HG03520 (cell line): ENCODE results near the gene NCOR1.
"Not testable (repeated sequence)": the region's sequence is repeated elsewhere in the genome, so short reads cannot be mapped to it uniquely, and the experiment has no call there.

Source experiments
- ATAC-seq: cut with Tn5 transposase; IDR thresholded peaks from one replicate; pipeline ENCODE4 v1.9.1; 2021; ENCODE audit warnings: mild to moderate bottlenecking, moderate library complexity; ENCODE audit not compliant: unreplicated experiment

NCOR1 gene

GRCh38 chr17:16215965-16216316 lies 607 bp upstream of the NCOR1 start:
- ATAC-seq, result no peak

- ATAC-seq, result peak; percentile 31
These were observed 397 bp downstream of the NCOR1 start for GRCh38 chr17:16215002-16215272.

- peak; percentile 15 for ATAC-seq
These were observed 938 bp downstream of the NCOR1 start for GRCh38 chr17:16214190-16215001.

GRCh38 chr17:16212793-16213192 lies 2.5 kb downstream of the NCOR1 start:
- no peak for ATAC-seq

GRCh38 chr17:16211590-16211989 lies 3.7 kb downstream of the NCOR1 start:
- ATAC-seq, result no peak

- not testable (repeated sequence) for ATAC-seq
These were observed 10.6 kb downstream of the NCOR1 start for GRCh38 chr17:16204763-16205162.

GRCh38 chr17:16202554-16203500 lies 12.5 kb downstream of the NCOR1 start:
- ATAC-seq, result not testable (repeated sequence)

- not testable (repeated sequence) for ATAC-seq
These were observed 13.6 kb downstream of the NCOR1 start for GRCh38 chr17:16201693-16202131.

GRCh38 chr17:16199093-16199492 lies 16.2 kb downstream of the NCOR1 start:
- ATAC-seq, result no peak

- no peak for ATAC-seq
These were observed 18.1 kb downstream of the NCOR1 start for GRCh38 chr17:16197276-16197675.

- not testable (repeated sequence) for ATAC-seq
These were observed 21.0 kb downstream of the NCOR1 start for GRCh38 chr17:16194307-16194835.

- no peak for ATAC-seq
These were observed 23.7 kb downstream of the NCOR1 start for GRCh38 chr17:16191604-16192003.

GRCh38 chr17:16190703-16191360 lies 24.5 kb downstream of the NCOR1 start:
- ATAC-seq, result no peak

GRCh38 chr17:16189791-16190348 lies 25.5 kb downstream of the NCOR1 start:
- no peak for ATAC-seq

- ATAC-seq, result no peak
These were observed 27.7 kb downstream of the NCOR1 start for GRCh38 chr17:16187642-16188041.

GRCh38 chr17:16181581-16181980 lies 33.8 kb downstream of the NCOR1 start:
- ATAC-seq, result no peak

GRCh38 chr17:16178836-16179235 lies 36.5 kb downstream of the NCOR1 start:
- no peak for ATAC-seq

- no peak for ATAC-seq
These were observed 43.7 kb downstream of the NCOR1 start for GRCh38 chr17:16171613-16172012.

GRCh38 chr17:16166766-16167165 lies 48.6 kb downstream of the NCOR1 start:
- ATAC-seq, result not testable (repeated sequence)

- ATAC-seq, result no peak
These were observed 56.6 kb downstream of the NCOR1 start for GRCh38 chr17:16158714-16159113.

- ATAC-seq, result no peak
These were observed 59.8 kb downstream of the NCOR1 start for GRCh38 chr17:16155536-16155935.
